PC-3 (cell line): ENCODE results near the gene SERINC3. TPM values are rescaled to one million over a fixed set of nuclear protein-coding genes. Genes with fewer than 3 reads are reported as not detected.

ENCODE experiments used
- ATAC-seq: fragments of 200-7000 bp; cut with Tn5 transposase; 2 replicates; pipeline ENCODE4 v1.9.1; 2020; ENCODE audit warnings: mild to moderate bottlenecking, moderate library complexity
- BruUV-seq: library from RNA; stranded (reverse); fragments of 400-500 nt; replicated peaks from 2 replicates; lab custom pipeline; 2021; lab: Mats Ljungman, UMichigan
- CTCF ChIA-PET: fragments of 300-600 bp; sonication (Branson Sonifier 250); formaldehyde crosslinking; loops from one replicate; lab custom pipeline; 2022; ENCODE audit warnings: antibody characterized with exemption; lab: Charles Lee
- POLR2A ChIA-PET: fragments of 300-600 bp; sonication (Branson Sonifier 250); formaldehyde crosslinking; loops from one replicate; lab custom pipeline; 2022; ENCODE audit warnings: antibody characterized with exemption; ENCODE audit not compliant: unreplicated experiment; lab: Charles Lee
- DNase-seq: peaks from one replicate; pipeline ENCODE4 v3.0.0-alpha.2; 2015
- H2AFZ ChIP-seq: fragments of 300-600 bp; sonication (generic); 2 replicates; pipeline ENCODE4 v1.6.0; 2016; ENCODE audit warnings: antibody characterized with exemption, low read length
- H3F3A ChIP-seq: fragments of 300-600 bp; sonication (generic); one replicate; pipeline ENCODE4 v1.6.0; 2017; ENCODE audit warnings: antibody characterized with exemption, low read length, control low read depth, mild to moderate bottlenecking; ENCODE audit not compliant: unreplicated experiment
- H3K27ac ChIP-seq: fragments of 300-600 bp; sonication (generic); 2 replicates; pipeline ENCODE4 v1.5.1; 2016; ENCODE audit warnings: mild to moderate bottlenecking, low read length
- H3K27me3 ChIP-seq: fragments of 300-600 bp; sonication (generic); 2 replicates; pipeline ENCODE4 v1.6.1; 2016; ENCODE audit warnings: low read length, mixed read lengths
- H3K36me3 ChIP-seq: fragments of 300-600 bp; sonication (generic); 2 replicates; pipeline ENCODE4 v1.6.1; 2016; ENCODE audit warnings: low read depth, mixed run types, low read length, mixed read lengths
- H3K4me1 ChIP-seq: fragments of 300-600 bp; sonication (generic); 2 replicates; pipeline ENCODE4 v1.5.1; 2016; ENCODE audit warnings: low read length; ENCODE audit not compliant: insufficient read depth
- H3K4me2 ChIP-seq: fragments of 300-600 bp; sonication (generic); 2 replicates; pipeline ENCODE4 v1.6.0; 2016; ENCODE audit warnings: low read length
- H3K4me3 ChIP-seq: fragments of 300-600 bp; sonication (generic); 2 replicates; pipeline ENCODE4 v1.5.1; 2016; ENCODE audit warnings: mild to moderate bottlenecking, low read length, mixed read lengths
- H3K79me2 ChIP-seq: fragments of 300-600 bp; sonication (generic); 2 replicates; pipeline ENCODE4 v1.6.1; 2017; ENCODE audit warnings: low read length, mixed read lengths
- H3K9ac ChIP-seq: fragments of 300-600 bp; sonication (generic); 2 replicates; pipeline ENCODE4 v1.6.0; 2016; ENCODE audit warnings: mild to moderate bottlenecking, low read length
- H3K9me2 ChIP-seq: fragments of 300-600 bp; sonication (generic); replicated peaks from 2 replicates; pipeline ENCODE4 v1.6.1; 2016; ENCODE audit warnings: mixed run types, low read length, mixed read lengths
- H3K9me3 ChIP-seq: fragments of 300-600 bp; sonication (generic); 2 replicates; pipeline ENCODE4 v1.6.1; 2016; ENCODE audit warnings: low read length, mixed read lengths
- H4K20me1 ChIP-seq: fragments of 300-600 bp; sonication (generic); 2 replicates; pipeline ENCODE4 v1.6.1; 2016; ENCODE audit warnings: low read length, mixed read lengths
- CTCF ChIP-seq: fragments of 300-600 bp; sonication (generic); conservative IDR thresholded peaks from 2 replicates; pipeline ENCODE4 v1.5.1; 2017; ENCODE audit warnings: antibody characterized with exemption, low read depth, mild to moderate bottlenecking, low read length
- EZH2 ChIP-seq: fragments of 300-600 bp; sonication (generic); IDR thresholded peaks from one replicate; pipeline ENCODE4 v1.6.1; 2017; ENCODE audit warnings: antibody characterized with exemption, mild to moderate bottlenecking, low read length; ENCODE audit not compliant: unreplicated experiment
- EZH2phosphoT487 ChIP-seq: fragments of 300-600 bp; sonication (generic); IDR thresholded peaks from 2 replicates; pipeline ENCODE4 v1.6.1; 2018; ENCODE audit warnings: mild to moderate bottlenecking, antibody characterized with exemption, low read length, borderline replicate concordance
- intact Hi-C: fragments of 100-400 bp; cut with micrococcal nuclease; formaldehyde crosslinking; loops from 2 replicates; pipeline ENCODE4 v1.9.0; 2023
- total RNA-seq: library from RNA; depleted of rRNA; stranded (reverse); fragments of >200 nt; gene quantifications from 2 replicates; pipeline ENCODE4 v1.2.3, GENCODE V29; 2014

Gene SERINC3
- total RNA-seq, 1 experiment from 2014 or later = 92.6 TPM

GRCh38 chr20:44549123-44549522, 27.3 kb upstream of the SERINC3 start:
- H3K27me3 ChIP-seq = no peaks in the 10 kb centered on the region
- H4K20me1 ChIP-seq = 0 out of 2 replicates have a peak, but pooled peaks cover 4% of the 10 kb centered on the region
- H3K9me2 ChIP-seq = no peaks in the 10 kb centered on the region
- no peak overlapping the region for H3K4me3 ChIP-seq
- intact Hi-C loops = no loop called here
- H3K9ac ChIP-seq = no peak overlapping the region
- no TSS peak for BruUV-seq
- TF ChIP-seq CTCF (no peak), EZH2 (no peak), EZH2phosphoT487 (no peak)
- DNase-seq (no peak), ATAC-seq (no peak)
- no peak overlapping the region for H2AFZ ChIP-seq
- ChIA-PET CTCF (interaction anchor here (0.6 kb wide), 2 partner anchors 11 to 22 kb away, joined by 4 read pairs; no protein-coding TSS in a partner anchor), POLR2A (no interaction called here)
- H3K4me2 ChIP-seq = no peak overlapping the region
- H3K27ac ChIP-seq = no peak overlapping the region
- peaks cover 33% of the 10 kb centered on the region for H3K4me1 ChIP-seq
- no peaks in the 10 kb centered on the region for H3F3A ChIP-seq
- 0 out of 2 replicates have a peak, but pooled peaks cover under 1% of the 10 kb centered on the region for H3K79me2 ChIP-seq
- H3K36me3 ChIP-seq = no peaks in the 10 kb centered on the region
- no peaks in the 10 kb centered on the region for H3K9me3 ChIP-seq

- no peaks in the 10 kb centered on the region for H3K36me3 ChIP-seq
- H3K27me3 ChIP-seq = no peaks in the 10 kb centered on the region
- no peak for DNase-seq
- intact Hi-C loops = no loop called here
- no TSS peak for BruUV-seq
- H3K79me2 ChIP-seq = no peaks in the 10 kb centered on the region
- H3K9me2 ChIP-seq = no peaks in the 10 kb centered on the region
- ChIA-PET POLR2A (no interaction called here), CTCF (no interaction called here)
- no peak overlapping the region for H3K27ac ChIP-seq
- 0 out of 2 replicates have a peak, but pooled peaks cover under 1% of the 10 kb centered on the region for H4K20me1 ChIP-seq
- TF ChIP-seq CTCF (no peak), EZH2 (no peak), EZH2phosphoT487 (no peak)
- H3K4me3 ChIP-seq = no peak overlapping the region
- H3K4me2 ChIP-seq = no peak overlapping the region
- H3F3A ChIP-seq = no peaks in the 10 kb centered on the region
- no peaks in the 10 kb centered on the region for H3K9me3 ChIP-seq
- peaks cover 19% of the 10 kb centered on the region for H3K4me1 ChIP-seq
- no peak for ATAC-seq
- no peak overlapping the region for H3K9ac ChIP-seq
- no peak overlapping the region for H2AFZ ChIP-seq
Measured at GRCh38 chr20:44547419-44547818, 25.5 kb upstream of the SERINC3 start.

GRCh38 chr20:44544263-44544662, 22.4 kb upstream of the SERINC3 start:
- Histone ChIP-seq H2AFZ (no peak overlapping the region), H3K4me1 (peaks cover 13% of the 10 kb centered on the region), H3K27ac (no peak overlapping the region), H3K4me2 (no peak overlapping the region), H3K9ac (no peak overlapping the region), H3K4me3 (no peak overlapping the region), H3K79me2 (no peaks in the 10 kb centered on the region), H4K20me1 (no peaks in the 10 kb centered on the region), H3F3A (no peaks in the 10 kb centered on the region), H3K36me3 (no peaks in the 10 kb centered on the region), H3K9me3 (no peaks in the 10 kb centered on the region), H3K9me2 (no peaks in the 10 kb centered on the region), H3K27me3 (no peaks in the 10 kb centered on the region)
- DNase-seq (no peak), ATAC-seq (no peak)
- intact Hi-C loops = no loop called here
- TF ChIP-seq EZH2phosphoT487 (no peak), EZH2 (no peak), CTCF (no peak)
- BruUV-seq = no TSS peak
- POLR2A ChIA-PET = no interaction called here
- CTCF ChIA-PET = no interaction called here
